ENCODE data around the gene LIMCH1.

The LIMCH1 gene

GRCh38 chr4:41569961-41570360 lies 32.0 kb downstream of the LIMCH1 start:
- DNase-seq (ENCODE audit: low read depth): no peak
- no peak overlapping the region for H3K4me3 ChIP-seq (ENCODE audit: low read depth, low read length)
- TF ChIP-seq CTCF (IDR thresholded peaks at IDR 0.05; ENCODE audit: low read depth, low read length) (no peak), MAX (IDR thresholded peaks at IDR 0.05; ENCODE audit: low read depth, low read length) (no peak), POLR2A (IDR thresholded peaks at IDR 0.05; ENCODE audit: extremely low read depth, insufficient read length) (no peak)

GRCh38 chr4:41571422-41571821 lies 33.5 kb downstream of the LIMCH1 start:
- DNase-seq (ENCODE audit: low read depth): no peak
- no peak for TF ChIP-seq MAX (IDR thresholded peaks at IDR 0.05; ENCODE audit: low read depth, low read length)

GRCh38 chr4:41572516-41572915 lies 34.6 kb downstream of the LIMCH1 start:
- no peak overlapping the region for H3K4me3 ChIP-seq (ENCODE audit: low read depth, low read length)
- DNase-seq (ENCODE audit: low read depth): no peak
- no peak for TF ChIP-seq MAX (IDR thresholded peaks at IDR 0.05; ENCODE audit: low read depth, low read length)
- TF ChIP-seq CTCF (IDR thresholded peaks at IDR 0.05; ENCODE audit: low read depth, low read length): no peak
- TF ChIP-seq MYC (IDR thresholded peaks at IDR 0.05; ENCODE audit: low read depth, low read length): no peak
- no peak for TF ChIP-seq POLR2A (IDR thresholded peaks at IDR 0.05; ENCODE audit: extremely low read depth, insufficient read length)

More at GRCh38 chr4:41571422-41571821, 33.5 kb downstream of the LIMCH1 start:
- H3K4me3 ChIP-seq (ENCODE audit: low read depth, low read length): no peak overlapping the region

GRCh38 chr4:41572956-41573355 lies 35.0 kb downstream of the LIMCH1 start:
- H3K4me3 ChIP-seq (ENCODE audit: low read depth, low read length): no peak overlapping the region
- TF ChIP-seq POLR2A (IDR thresholded peaks at IDR 0.05; ENCODE audit: extremely low read depth, insufficient read length) (no peak), MYC (IDR thresholded peaks at IDR 0.05; ENCODE audit: low read depth, low read length) (no peak), CTCF (IDR thresholded peaks at IDR 0.05; ENCODE audit: low read depth, low read length) (no peak), MAX (IDR thresholded peaks at IDR 0.05; ENCODE audit: low read depth, low read length) (no peak)
- no peak for DNase-seq (ENCODE audit: low read depth)

- TF ChIP-seq MAX (IDR thresholded peaks at IDR 0.05; ENCODE audit: low read depth, low read length) (no peak), CTCF (IDR thresholded peaks at IDR 0.05; ENCODE audit: low read depth, low read length) (no peak), MYC (IDR thresholded peaks at IDR 0.05; ENCODE audit: low read depth, low read length) (no peak), POLR2A (IDR thresholded peaks at IDR 0.05; ENCODE audit: extremely low read depth, insufficient read length) (no peak)
- no peak for DNase-seq (ENCODE audit: low read depth)
- H3K4me3 ChIP-seq (ENCODE audit: low read depth, low read length): no peak overlapping the region
These were observed 35.6 kb downstream of the LIMCH1 start for GRCh38 chr4:41573502-41574001.

GRCh38 chr4:41575207-41575606 lies 37.2 kb downstream of the LIMCH1 start:
- no peak overlapping the region for H3K4me3 ChIP-seq (ENCODE audit: low read depth, low read length)
- no peak for DNase-seq (ENCODE audit: low read depth)
- TF ChIP-seq MYC (IDR thresholded peaks at IDR 0.05; ENCODE audit: low read depth, low read length): no peak
- TF ChIP-seq POLR2A (IDR thresholded peaks at IDR 0.05; ENCODE audit: extremely low read depth, insufficient read length): no peak
- TF ChIP-seq MAX (IDR thresholded peaks at IDR 0.05; ENCODE audit: low read depth, low read length): no peak
- TF ChIP-seq CTCF (IDR thresholded peaks at IDR 0.05; ENCODE audit: low read depth, low read length): no peak

All from NB4 (cell line).